NB4 (cell line): ENCODE results near the gene RYR3.

Experiments used
- DNase-seq: peaks from one replicate; pipeline ENCODE4 v3.0.0; 2010; ENCODE audit warnings: low read depth
- H3K4me3 ChIP-seq: one replicate; pipeline ENCODE4 v1.5.1; 2011; ENCODE audit warnings: mild to moderate bottlenecking, low read depth, low read length, moderate library complexity
- MYC ChIP-seq: IDR thresholded peaks from 2 replicates; pipeline ENCODE4 v1.6.1; 2011; ENCODE audit warnings: low read depth, low read length
- POLR2A ChIP-seq: IDR thresholded peaks from 2 replicates; pipeline ENCODE4 v1.6.1; 2011; ENCODE audit warnings: mild to moderate bottlenecking; ENCODE audit not compliant: insufficient read length; ENCODE audit errors: extremely low read depth
- TF ChIP-seq, protein P1 (sequence below): IDR thresholded peaks from one replicate; pipeline ENCODE4 v1.5.1; 2012; ENCODE audit warnings: low read depth, low read length
- TF ChIP-seq, protein P2 (sequence below): IDR thresholded peaks from 2 replicates; pipeline ENCODE4 v1.6.1; 2011; ENCODE audit warnings: low read depth, low read length

The RYR3 gene

DNA sequence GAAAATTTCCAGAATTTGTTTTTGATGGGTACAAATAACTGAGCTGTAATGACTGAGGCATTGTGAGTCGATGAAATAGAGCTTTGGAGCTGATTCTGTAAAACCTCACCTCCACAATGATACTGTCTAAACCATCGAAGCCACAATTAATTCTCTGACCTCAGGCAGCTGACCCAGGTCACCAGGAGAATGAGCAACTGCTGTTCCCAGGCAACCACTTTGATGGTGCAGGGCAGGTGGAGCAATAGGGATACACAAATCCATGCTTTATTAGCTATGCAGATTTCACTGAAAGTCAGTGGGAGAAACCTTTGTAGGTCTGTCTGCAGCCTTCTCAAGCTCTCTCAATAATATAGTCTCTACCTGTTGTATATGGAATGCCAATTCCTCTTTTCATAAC, 204.4 kb downstream of the RYR3 start:
- no peak for DNase-seq
- no peak overlapping the region for H3K4me3 ChIP-seq
- TF ChIP-seq, protein P1, sequence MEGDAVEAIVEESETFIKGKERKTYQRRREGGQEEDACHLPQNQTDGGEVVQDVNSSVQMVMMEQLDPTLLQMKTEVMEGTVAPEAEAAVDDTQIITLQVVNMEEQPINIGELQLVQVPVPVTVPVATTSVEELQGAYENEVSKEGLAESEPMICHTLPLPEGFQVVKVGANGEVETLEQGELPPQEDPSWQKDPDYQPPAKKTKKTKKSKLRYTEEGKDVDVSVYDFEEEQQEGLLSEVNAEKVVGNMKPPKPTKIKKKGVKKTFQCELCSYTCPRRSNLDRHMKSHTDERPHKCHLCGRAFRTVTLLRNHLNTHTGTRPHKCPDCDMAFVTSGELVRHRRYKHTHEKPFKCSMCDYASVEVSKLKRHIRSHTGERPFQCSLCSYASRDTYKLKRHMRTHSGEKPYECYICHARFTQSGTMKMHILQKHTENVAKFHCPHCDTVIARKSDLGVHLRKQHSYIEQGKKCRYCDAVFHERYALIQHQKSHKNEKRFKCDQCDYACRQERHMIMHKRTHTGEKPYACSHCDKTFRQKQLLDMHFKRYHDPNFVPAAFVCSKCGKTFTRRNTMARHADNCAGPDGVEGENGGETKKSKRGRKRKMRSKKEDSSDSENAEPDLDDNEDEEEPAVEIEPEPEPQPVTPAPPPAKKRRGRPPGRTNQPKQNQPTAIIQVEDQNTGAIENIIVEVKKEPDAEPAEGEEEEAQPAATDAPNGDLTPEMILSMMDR, result no peak
- TF ChIP-seq MYC, result no peak
- no peak for TF ChIP-seq POLR2A
- TF ChIP-seq, protein P2, sequence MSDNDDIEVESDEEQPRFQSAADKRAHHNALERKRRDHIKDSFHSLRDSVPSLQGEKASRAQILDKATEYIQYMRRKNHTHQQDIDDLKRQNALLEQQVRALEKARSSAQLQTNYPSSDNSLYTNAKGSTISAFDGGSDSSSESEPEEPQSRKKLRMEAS, result no peak

DNA sequence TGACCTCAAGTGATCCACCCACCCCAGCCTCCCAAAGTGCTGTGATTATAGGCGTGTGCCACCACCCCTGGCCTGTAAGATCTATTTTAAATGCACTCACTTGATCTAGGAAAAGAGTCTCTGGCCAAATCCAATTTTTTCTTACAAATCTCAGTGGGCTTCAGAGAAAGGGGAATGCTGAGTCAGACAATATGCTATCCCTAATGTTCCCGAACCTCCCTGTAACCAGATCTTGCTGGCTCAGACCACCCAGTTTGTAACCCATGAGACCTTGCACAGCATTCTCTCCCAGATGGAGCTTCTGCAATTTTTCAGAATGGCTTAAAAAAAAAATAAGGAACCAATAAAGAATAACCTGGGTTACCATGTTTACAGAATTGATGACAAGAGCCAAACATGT, 205.8 kb downstream of the RYR3 start:
- TF ChIP-seq POLR2A (no peak), MYC (no peak)
- TF ChIP-seq, protein P2, result no peak
- TF ChIP-seq, protein P1, result no peak
- no peak for DNase-seq
- H3K4me3 ChIP-seq, result no peak overlapping the region

DNA sequence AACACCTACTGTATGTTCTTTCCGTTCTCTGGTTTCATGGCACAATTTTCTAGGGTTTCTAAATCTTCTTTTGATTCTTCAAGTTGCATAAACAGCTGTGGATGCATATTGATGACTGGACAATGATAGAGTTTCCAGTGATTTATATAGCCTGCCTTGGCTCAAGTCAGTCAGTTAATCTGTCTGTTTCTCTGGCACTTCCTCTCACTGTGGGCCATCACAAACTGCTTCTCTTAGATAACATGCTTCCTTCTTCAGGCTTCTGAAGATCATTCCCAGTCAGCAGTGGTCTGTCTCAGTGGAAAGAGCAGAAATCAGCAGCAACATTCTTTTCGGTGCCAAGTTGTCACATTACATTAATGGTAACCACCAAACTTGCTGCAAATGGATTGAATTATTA, 207.2 kb downstream of the RYR3 start:
- no peak overlapping the region for H3K4me3 ChIP-seq
- TF ChIP-seq, protein P2, result no peak
- TF ChIP-seq POLR2A (no peak), MYC (no peak)
- TF ChIP-seq, protein P1, result no peak
- no peak for DNase-seq

DNA sequence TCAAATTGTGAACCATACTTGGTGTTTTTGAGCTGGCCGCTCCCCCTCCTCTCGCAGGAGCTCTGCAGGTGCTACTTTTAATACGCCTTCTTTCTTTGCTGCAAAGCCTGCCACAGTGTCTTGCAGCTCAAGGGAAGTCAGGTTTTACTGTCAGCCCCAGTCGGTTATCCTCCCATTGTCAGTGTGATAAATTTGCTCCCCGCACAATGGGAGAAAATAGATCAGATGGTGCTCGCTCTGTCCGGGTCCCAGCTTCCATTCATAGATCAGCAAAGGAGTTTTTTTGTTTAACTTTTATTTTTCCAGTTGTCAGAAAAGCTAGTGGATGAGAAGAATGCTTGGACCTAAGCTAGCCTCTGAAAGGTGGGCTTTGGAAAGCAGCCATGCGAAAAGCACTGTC, 207.7 kb downstream of the RYR3 start:
- no peak overlapping the region for H3K4me3 ChIP-seq
- TF ChIP-seq, protein P2, result no peak
- TF ChIP-seq, protein P1, result no peak
- TF ChIP-seq POLR2A (no peak), MYC (no peak)
- DNase-seq, result no peak

DNA sequence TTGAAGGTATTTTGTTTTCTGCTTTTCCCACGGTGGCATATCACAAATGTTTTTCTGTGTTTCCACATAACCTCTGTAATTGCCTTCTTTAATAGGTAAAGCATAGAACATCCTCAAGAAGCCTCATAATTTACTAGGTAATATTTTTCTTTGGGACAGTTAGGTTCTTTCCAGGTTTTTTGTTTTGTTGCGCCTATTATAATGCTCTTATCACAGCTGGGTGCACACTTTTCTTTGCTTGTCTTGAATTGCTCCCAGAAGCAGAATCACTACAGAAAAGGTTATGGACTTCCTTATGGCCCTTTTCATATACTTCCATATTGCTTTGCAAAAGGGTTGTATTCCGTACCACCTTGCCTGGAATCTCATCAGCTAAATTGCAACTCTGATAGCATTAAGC, 213.5 kb downstream of the RYR3 start:
- DNase-seq, result no peak
- TF ChIP-seq MYC, result no peak
- TF ChIP-seq POLR2A, result no peak
- TF ChIP-seq, protein P2, result no peak
- TF ChIP-seq, protein P1, result no peak
- no peak overlapping the region for H3K4me3 ChIP-seq

DNA sequence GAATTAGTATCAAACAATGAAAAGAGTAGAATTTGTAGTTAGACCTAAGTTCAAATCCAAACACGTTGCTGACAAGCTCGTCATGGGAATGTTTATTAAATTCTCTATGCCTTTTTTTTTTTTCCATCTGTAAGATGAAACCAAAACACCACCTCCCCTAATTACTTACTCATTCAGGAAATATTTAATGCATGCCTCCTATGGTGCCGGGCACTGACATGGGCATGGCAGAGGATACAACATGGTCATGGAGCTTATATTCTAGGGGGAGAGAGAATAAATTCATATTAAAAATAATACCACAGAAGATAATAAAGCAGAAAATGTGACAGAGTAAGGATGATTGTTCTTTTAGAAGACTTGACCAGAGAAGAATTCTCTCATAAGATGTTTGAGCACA, 215.8 kb downstream of the RYR3 start:
- TF ChIP-seq, protein P1, result no peak
- TF ChIP-seq MYC (no peak), POLR2A (no peak)
- TF ChIP-seq, protein P2, result no peak
- no peak for DNase-seq
- H3K4me3 ChIP-seq, result no peak overlapping the region
